Duodenal mucosa (tissue), 2 donors: ENCODE data around the gene SPATS2L.

Experiments
- H3K27ac ChIP-seq: one replicate; pipeline ENCODE4 v1.7.0; 2013; ENCODE audit warnings: low read depth, low read length
- H3K27me3 ChIP-seq, 2 donors: one replicate each; pipeline ENCODE4 v1.7.0; 2013; ENCODE audit warnings: low read length in 2 of 2, control low read depth in 1 of 2; ENCODE audit not compliant: insufficient read depth in 2 of 2, control insufficient read depth in 1 of 2
- H3K36me3 ChIP-seq, 2 donors: one replicate each; pipeline ENCODE4 v1.7.0; 2013; ENCODE audit warnings: low read length in 2 of 2, control low read depth in 1 of 2; ENCODE audit not compliant: insufficient read depth in 2 of 2, control insufficient read depth in 1 of 2
- H3K4me1 ChIP-seq, 2 donors: one replicate each; pipeline ENCODE4 v1.7.0; 2013; ENCODE audit warnings: low read length in 2 of 2, control low read depth in 1 of 2; ENCODE audit not compliant: insufficient read depth in 2 of 2, control insufficient read depth in 1 of 2
- H3K4me3 ChIP-seq, 2 donors: one replicate each; pipeline ENCODE4 v1.7.0; 2013; ENCODE audit warnings: low read length in 2 of 2, low read depth in 1 of 2
- H3K9ac ChIP-seq, 2 donors: one replicate each; pipeline ENCODE4 v1.7.0; 2013; ENCODE audit warnings: low read length in 2 of 2, low read depth in 1 of 2
- H3K9me3 ChIP-seq, 2 donors: one replicate each; pipeline ENCODE4 v1.7.0; 2013; ENCODE audit warnings: low read length in 2 of 2, control low read depth in 1 of 2; ENCODE audit not compliant: control insufficient read depth in 1 of 2

SPATS2L gene

DNA sequence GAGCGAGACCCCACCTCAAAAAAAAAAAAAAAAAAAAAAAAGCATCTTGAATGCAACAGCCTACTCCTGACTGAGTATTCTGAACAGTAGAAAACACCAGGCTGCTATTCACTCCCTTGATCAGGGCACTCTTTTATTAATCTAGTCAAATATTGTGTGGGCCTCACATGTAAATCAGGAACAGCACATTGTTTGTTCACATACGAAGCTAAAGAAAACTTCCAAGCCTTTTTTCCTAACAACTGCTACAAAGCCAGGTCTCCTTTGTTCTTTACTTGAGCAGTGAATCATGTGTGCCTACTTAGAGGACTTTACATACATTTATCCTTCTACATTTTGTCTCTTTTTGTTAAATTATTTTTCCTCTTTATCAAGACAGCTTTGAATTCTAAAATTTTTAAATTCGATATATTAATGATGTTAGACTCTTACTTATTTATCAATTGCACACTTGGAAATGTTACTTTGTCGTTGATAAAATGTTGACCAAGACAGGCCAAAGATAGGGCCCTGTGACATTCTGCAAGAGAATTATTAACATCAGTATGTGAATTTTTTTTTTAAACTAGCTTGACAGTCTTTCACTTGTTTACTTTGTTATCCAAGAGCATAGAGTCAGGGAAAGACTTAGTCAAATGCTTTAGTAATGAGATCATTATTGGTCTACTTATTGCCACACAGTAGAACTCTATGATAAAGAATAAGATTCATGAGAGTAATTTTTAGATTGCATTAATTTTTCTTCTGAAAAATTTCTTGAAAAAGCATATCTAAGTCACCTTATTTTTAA lies 13.2 kb downstream of the SPATS2L start:
- no peaks in the 10 kb centered on the region for H3K36me3 ChIP-seq
- no peaks in the 10 kb centered on the region for H3K9me3 ChIP-seq
- no peaks in the 10 kb centered on the region for H3K4me1 ChIP-seq
- no peaks in the 10 kb centered on the region for H3K27me3 ChIP-seq
- H3K9ac ChIP-seq = no peak overlapping the region
- H3K4me3 ChIP-seq = no peak overlapping the region
- peak overlapping the region; percentile 11 for H3K27ac ChIP-seq

DNA sequence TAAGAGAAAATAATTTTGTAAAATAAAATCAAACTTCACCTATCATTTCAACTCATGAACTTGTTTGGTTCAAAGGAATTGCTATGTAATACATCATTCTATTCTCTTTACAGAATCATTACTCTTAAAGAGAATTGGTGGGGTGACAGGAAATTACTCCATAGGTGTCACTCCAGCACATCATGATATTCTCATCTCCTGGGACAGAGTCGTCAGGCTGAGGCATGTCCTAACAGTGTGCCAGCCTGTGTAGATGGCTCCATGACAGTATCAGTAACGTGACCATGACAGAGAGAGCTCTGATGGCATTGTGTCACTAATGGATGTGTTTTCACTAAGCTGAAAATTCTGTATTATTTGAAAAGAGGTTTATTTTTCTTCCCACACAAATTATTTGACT lies 13.9 kb downstream of the SPATS2L start:
- Histone ChIP-seq H3K27me3 (no peaks in the 10 kb centered on the region), H3K36me3 (no peaks in the 10 kb centered on the region), H3K27ac (no peak overlapping the region), H3K9ac (no peak overlapping the region), H3K4me3 (no peak overlapping the region), H3K9me3 (no peaks in the 10 kb centered on the region), H3K4me1 (no peaks in the 10 kb centered on the region)

- no peak overlapping the region for H3K9ac ChIP-seq
- H3K36me3 ChIP-seq = no peaks in the 10 kb centered on the region
- H3K4me1 ChIP-seq = no peaks in the 10 kb centered on the region
- no peak overlapping the region for H3K27ac ChIP-seq
- H3K9me3 ChIP-seq = no peaks in the 10 kb centered on the region
- H3K4me3 ChIP-seq = no peak overlapping the region
- H3K27me3 ChIP-seq = no peaks in the 10 kb centered on the region
Observed at GRCh38 chr2:200320991-200321390, 14.5 kb downstream of the SPATS2L start.

- Histone ChIP-seq H3K4me1 (no peaks in the 10 kb centered on the region), H3K9me3 (no peaks in the 10 kb centered on the region), H3K9ac (no peak overlapping the region), H3K27ac (no peak overlapping the region), H3K27me3 (no peaks in the 10 kb centered on the region), H3K36me3 (no peaks in the 10 kb centered on the region), H3K4me3 (no peak overlapping the region)
Observed at GRCh38 chr2:200321780-200322534, 15.5 kb downstream of the SPATS2L start.

DNA sequence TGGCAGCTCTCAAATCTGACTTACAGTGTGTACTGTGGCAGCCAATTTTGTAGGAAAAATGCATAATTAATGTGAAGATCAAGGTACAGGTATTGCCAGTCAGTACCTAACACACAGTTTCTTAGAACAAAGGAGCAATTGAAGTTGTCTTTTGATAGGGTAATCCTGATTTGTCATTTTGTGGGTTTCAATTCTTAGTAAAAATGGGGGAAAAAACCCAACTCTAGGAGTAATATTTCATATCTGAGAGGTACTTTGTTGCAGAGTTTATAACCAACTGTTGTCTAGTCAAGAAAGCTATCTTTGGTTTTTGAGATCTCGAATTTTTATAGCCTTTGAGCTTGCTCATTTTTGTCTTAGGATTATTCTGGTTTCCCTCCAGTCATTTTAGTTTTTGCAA lies 16.1 kb downstream of the SPATS2L start:
- no peak overlapping the region for H3K9ac ChIP-seq
- no peaks in the 10 kb centered on the region for H3K27me3 ChIP-seq
- no peak overlapping the region for H3K4me3 ChIP-seq
- H3K4me1 ChIP-seq = no peaks in the 10 kb centered on the region
- no peaks in the 10 kb centered on the region for H3K36me3 ChIP-seq
- no peak overlapping the region for H3K27ac ChIP-seq
- no peaks in the 10 kb centered on the region for H3K9me3 ChIP-seq

GRCh38 chr2:200324362-200324761 lies 17.9 kb downstream of the SPATS2L start:
- no peak overlapping the region for H3K4me3 ChIP-seq
- no peak overlapping the region for H3K9ac ChIP-seq
- H3K27ac ChIP-seq = no peak overlapping the region
- H3K4me1 ChIP-seq = no peaks in the 10 kb centered on the region
- H3K36me3 ChIP-seq = no peaks in the 10 kb centered on the region
- H3K9me3 ChIP-seq = no peaks in the 10 kb centered on the region
- H3K27me3 ChIP-seq = no peaks in the 10 kb centered on the region

- Histone ChIP-seq H3K9ac (no peak overlapping the region), H3K27ac (no peak overlapping the region), H3K4me1 (no peaks in the 10 kb centered on the region), H3K9me3 (no peaks in the 10 kb centered on the region), H3K27me3 (no peaks in the 10 kb centered on the region), H3K4me3 (no peak overlapping the region), H3K36me3 (no peaks in the 10 kb centered on the region)
Observed at GRCh38 chr2:200329384-200329783, 22.9 kb downstream of the SPATS2L start.

DNA sequence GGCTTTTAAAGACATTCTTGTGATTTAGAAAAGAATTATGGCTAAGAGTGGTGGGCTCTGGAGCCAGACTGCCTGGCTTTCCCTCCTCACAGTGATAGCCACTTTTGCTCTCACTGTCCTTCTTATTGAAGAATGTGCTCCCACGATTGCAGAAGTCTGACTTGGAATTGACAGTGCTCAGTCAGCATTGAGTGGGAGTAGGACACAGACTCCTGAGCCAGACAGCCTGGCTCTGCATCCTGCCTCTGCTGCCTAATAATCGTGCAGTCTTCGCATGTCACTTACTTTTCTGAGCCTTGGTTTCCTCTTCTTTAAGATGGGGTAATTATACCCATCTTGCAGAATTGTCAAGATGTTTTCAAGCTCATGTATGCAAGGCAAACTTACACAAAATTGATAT lies 23.3 kb downstream of the SPATS2L start:
- H3K4me1 ChIP-seq = no peaks in the 10 kb centered on the region
- H3K4me3 ChIP-seq = no peak overlapping the region
- no peak overlapping the region for H3K27ac ChIP-seq
- no peak overlapping the region for H3K9ac ChIP-seq
- H3K27me3 ChIP-seq = no peaks in the 10 kb centered on the region
- H3K9me3 ChIP-seq = no peaks in the 10 kb centered on the region
- no peaks in the 10 kb centered on the region for H3K36me3 ChIP-seq

DNA sequence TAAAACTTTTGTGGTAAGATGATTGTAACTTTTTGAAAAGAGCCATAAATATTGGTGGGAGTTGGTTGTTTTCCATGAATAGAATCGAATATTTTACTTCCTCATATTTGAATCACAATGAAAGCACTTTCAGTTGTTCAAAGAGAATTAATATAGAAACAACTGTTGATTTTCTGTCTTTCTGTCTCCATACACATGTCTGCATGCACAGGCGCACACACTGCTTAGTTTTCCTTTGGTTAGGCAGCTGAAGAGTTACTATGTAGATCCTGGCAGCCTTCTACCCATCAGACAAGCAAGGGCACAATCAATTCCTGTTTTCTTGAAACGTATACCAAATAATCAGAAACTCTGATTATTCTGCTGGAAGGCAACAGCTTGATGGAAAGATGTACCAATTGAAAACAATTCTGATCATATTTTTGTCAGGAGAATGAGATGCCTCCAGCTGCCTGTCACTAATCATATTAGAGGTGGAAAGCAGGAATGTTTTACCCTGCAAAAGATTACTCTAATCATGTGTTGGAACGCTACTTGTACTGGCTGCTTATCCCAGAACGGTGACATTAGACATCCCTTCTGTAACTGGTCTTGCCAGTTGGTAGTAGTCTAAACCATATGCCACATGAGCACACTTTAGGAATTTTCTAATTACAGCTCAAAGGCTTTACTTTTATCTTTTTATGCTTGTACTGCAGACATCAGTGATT lies 24.0 kb downstream of the SPATS2L start:
- no peak overlapping the region for H3K9ac ChIP-seq

DNA sequence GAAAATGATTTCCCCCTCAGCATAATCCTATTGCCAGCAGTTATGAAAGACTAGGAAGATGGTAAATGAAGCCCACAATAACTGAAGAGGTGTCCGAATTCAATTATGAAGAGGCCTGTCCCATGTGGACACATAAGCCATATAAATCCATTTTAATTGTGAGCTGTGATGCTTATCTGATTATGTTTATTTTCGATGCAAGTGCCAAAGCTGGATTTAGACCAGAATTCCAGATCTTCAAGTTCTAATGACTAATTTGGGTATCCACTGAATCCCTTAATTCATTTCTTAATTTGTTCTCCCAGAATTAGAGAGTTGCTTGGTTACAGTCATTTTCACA lies 24.5 kb downstream of the SPATS2L start:
- peaks cover 4 to 6% of the 10 kb centered on the region in 2 donors for H3K4me1 ChIP-seq
- no peak overlapping the region for H3K4me3 ChIP-seq
- no peak overlapping the region for H3K9ac ChIP-seq
- no peaks in the 10 kb centered on the region for H3K27me3 ChIP-seq
- H3K27ac ChIP-seq = no peak overlapping the region
- no peaks in the 10 kb centered on the region for H3K9me3 ChIP-seq
- H3K36me3 ChIP-seq = no peaks in the 10 kb centered on the region

More for the DNA sequence above, 24.0 kb downstream of the SPATS2L start:
- Histone ChIP-seq H3K27ac (no peak overlapping the region), H3K4me1 (peaks cover 1% of the 10 kb centered on the region in 2 donors), H3K4me3 (no peak overlapping the region), H3K36me3 (no peaks in the 10 kb centered on the region), H3K9me3 (no peaks in the 10 kb centered on the region), H3K27me3 (no peaks in the 10 kb centered on the region)
